Measurements from ENCODE around the gene ADAMTS14.

The ADAMTS14 gene

GRCh38 chr10:70694418-70695141 lies 22.3 kb downstream of the ADAMTS14 start:
- DNase-seq = no peak

- no peak for DNase-seq
Measured at GRCh38 chr10:70695241-70696030, 23.1 kb downstream of the ADAMTS14 start.

- no peak for DNase-seq
Measured at GRCh38 chr10:70698211-70698610, 25.9 kb downstream of the ADAMTS14 start.

GRCh38 chr10:70699063-70699658 lies 26.9 kb downstream of the ADAMTS14 start:
- no peak for DNase-seq

- no peak for DNase-seq
Measured at GRCh38 chr10:70699659-70700174, 27.4 kb downstream of the ADAMTS14 start.

- no peak for DNase-seq
Measured at GRCh38 chr10:70702190-70702763, 30.0 kb downstream of the ADAMTS14 start.

GRCh38 chr10:70704211-70704610 lies 31.9 kb downstream of the ADAMTS14 start:
- no peak for DNase-seq

GRCh38 chr10:70705121-70705861 lies 33.0 kb downstream of the ADAMTS14 start:
- DNase-seq = no peak

GRCh38 chr10:70711177-70711576 lies 38.9 kb downstream of the ADAMTS14 start:
- DNase-seq = no peak

- DNase-seq = no peak
Measured at GRCh38 chr10:70711911-70712310, 39.6 kb downstream of the ADAMTS14 start.

GRCh38 chr10:70714245-70714644 lies 41.9 kb downstream of the ADAMTS14 start:
- no peak for DNase-seq

- no peak for DNase-seq
Measured at GRCh38 chr10:70714951-70715350, 42.6 kb downstream of the ADAMTS14 start.

- no peak for DNase-seq
Measured at GRCh38 chr10:70715853-70716795, 43.8 kb downstream of the ADAMTS14 start.

GRCh38 chr10:70722820-70723424 lies 50.6 kb downstream of the ADAMTS14 start:
- no peak for DNase-seq

GRCh38 chr10:70723771-70724170 lies 51.5 kb downstream of the ADAMTS14 start:
- no peak for DNase-seq

- DNase-seq = no peak
Measured at GRCh38 chr10:70726909-70727495, 54.7 kb downstream of the ADAMTS14 start.

GRCh38 chr10:70728328-70728727 lies 56.0 kb downstream of the ADAMTS14 start:
- no peak for DNase-seq

- DNase-seq = no peak
Measured at GRCh38 chr10:70729763-70730357, 57.6 kb downstream of the ADAMTS14 start.

- DNase-seq = no peak
Measured at GRCh38 chr10:70730955-70731354, 58.6 kb downstream of the ADAMTS14 start.

GRCh38 chr10:70732569-70732968 lies 60.3 kb downstream of the ADAMTS14 start:
- DNase-seq = no peak
